Measurements from ENCODE around the gene PPA2. TPM values are rescaled to one million over a fixed set of nuclear protein-coding genes. Genes with fewer than 3 reads are reported as not detected.

PPA2 gene
- 100 to 1,000 TPM in 3 of 6 donors, 10 to 100 TPM in 3; 71.7 to 132 (median 109) TPM for polyA plus RNA-seq (ENCODE audit: low read depth in 6 of 6)

DNA sequence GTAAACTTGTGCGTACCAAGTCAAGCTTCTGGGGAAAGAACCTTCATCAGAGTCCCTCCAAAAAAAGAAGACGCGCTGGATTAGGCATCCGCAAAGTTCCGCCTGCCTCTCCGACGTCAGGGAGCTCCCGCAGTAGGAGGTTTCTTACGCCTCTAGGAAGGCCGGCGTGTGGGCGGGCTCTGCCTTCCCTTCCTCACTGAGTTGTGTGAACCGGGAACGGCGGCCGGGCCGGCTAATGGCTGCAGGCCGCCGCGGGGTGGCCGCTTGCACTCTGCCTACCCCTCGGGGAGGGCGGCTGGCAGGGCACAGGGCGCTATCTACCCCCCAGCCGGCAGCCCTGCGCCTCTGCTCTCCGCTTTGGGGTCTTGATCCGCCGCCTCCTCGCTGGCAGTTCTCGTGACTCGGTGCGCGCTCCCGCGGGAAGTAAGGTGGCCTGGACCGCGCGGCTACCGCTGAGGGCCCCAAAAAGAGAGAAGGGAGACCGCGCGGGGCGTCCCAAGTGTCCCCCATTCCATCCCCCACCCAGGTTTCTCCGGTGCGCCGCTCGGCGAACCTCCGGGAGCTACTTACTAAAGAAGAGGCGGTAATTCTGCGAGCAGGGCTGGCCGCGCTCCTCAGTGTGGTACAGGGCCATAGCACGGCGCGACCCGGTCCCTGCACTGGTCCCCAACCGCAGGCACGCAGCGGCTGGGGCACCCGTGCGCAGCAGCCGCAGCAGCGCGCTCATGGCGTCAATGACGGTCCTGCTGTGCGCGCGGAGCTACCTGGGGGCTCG lies at the start of gene PPA2:
TSS of gene PPA2 (minus strand) at position 739 of the 775 bp plus-strand sequence. CDS start at position 727, 12 bp downstream.
- peak; percentile 86 for DNase-seq
- H3K9me3 Mint-ChIP-seq, result no peaks in the 10 kb centered on the region

DNA sequence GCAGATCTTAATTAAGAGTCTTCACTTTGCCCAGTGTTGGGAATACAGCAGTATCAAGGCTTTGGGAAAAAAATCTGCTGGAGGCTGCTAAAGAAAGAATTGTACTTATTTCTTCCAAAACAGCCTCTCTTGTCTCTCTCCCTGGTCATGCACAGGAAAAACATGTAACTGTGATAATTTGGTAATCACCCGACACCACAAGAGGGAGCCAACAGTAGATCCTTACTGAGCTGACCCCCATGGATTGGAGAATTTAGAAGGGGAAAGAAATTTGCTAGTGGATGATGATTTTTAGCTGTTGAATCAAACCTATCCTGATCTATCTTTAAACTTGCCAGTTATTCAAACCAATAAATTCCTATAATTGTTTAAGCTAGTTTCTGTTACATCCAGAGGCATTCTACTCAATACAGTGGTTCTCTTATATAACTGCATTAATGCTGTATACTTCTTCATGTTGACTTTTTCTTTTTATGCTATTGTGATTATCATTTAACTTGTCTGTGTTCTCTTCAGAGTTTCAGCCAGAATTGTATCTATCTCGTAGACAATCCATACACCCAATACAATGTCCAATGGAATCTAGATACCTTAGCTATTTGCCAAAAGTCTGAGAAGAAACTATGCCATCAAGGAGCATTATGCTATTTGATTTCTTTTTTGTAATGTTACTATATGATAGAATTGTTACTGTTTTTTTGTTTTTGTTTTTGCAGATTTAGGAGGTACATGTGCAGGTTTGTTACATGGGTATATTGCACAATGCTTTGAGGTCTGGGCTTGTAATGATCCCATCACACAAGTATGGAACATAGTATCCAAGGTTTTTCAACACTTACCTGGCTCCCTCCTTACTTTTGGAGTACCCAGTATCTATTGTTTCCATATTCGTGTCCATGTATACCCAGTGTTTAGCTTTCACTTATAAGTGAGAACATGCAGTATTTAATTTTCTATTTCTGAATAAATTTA lies 47.2 kb upstream of the PPA2 start:
- peaks cover 0 to 9% (median 0%) of the 10 kb centered on the region in 7 donors for H3K9me3 Mint-ChIP-seq
- H3K27ac Mint-ChIP-seq, result no peak overlapping the region
- ATAC-seq (ENCODE audit: low read depth in 2 of 2) (peak in 1 of 2 donors; percentile 41), DNase-seq (peak; percentile 17)
- H3K36me3 Mint-ChIP-seq, result no peaks in the 10 kb centered on the region
- H3K27me3 Mint-ChIP-seq, result peaks cover 0 to 17% (median 16%) of the 10 kb centered on the region in 3 donors
- no peaks in the 10 kb centered on the region for H3K4me1 Mint-ChIP-seq
- no peak overlapping the region for H3K4me3 Mint-ChIP-seq

More for the DNA sequence above, at the start of gene PPA2:
- no peaks in the 10 kb centered on the region for H3K36me3 Mint-ChIP-seq
- peak within 1 kb of the TSS; percentile 99 to 100 (median 99) for H3K27ac Mint-ChIP-seq
- H3K27me3 Mint-ChIP-seq, result no peaks in the 10 kb centered on the region
- peak; percentile 79 to 84 for ATAC-seq (ENCODE audit: low read depth in 2 of 2)
- peaks cover 17 to 37% (median 30%) of the 10 kb centered on the region in 3 donors for H3K4me1 Mint-ChIP-seq
- H3K4me3 Mint-ChIP-seq, result peak within 1 kb of the TSS; percentile 95 to 99 (median 99)

DNA sequence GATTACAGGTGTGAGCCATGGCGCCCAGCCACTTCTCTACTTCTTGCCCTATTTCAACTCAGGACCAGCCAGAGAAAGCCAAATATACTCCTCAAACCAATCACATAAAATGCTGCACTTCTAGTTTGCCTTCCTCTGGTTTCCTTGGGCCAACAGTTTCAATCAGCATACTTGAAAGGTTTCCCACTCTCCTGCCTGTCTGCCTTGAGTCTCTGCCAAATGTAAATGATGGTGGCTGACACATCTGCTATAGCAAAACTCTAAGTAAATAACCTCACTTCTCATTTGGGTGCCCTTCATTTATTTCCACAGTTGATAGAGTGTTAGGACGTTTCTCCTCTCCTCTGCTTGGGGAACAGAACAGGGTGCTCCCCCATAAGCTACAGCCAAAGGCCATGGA lies 36.4 kb upstream of the PPA2 start:
- no peak for DNase-seq
- peaks cover 0 to 8% (median 5%) of the 10 kb centered on the region in 3 donors for H3K4me1 Mint-ChIP-seq
- peak overlapping the region in 1 of 6 donors; percentile 72 for H3K27ac Mint-ChIP-seq
- no peaks in the 10 kb centered on the region for H3K36me3 Mint-ChIP-seq
- peaks cover 11 to 17% (median 16%) of the 10 kb centered on the region in 3 donors for H3K27me3 Mint-ChIP-seq
- H3K9me3 Mint-ChIP-seq, result peaks cover 0 to 17% (median 8%) of the 10 kb centered on the region in 7 donors
- no peak for ATAC-seq (ENCODE audit: low read depth in 2 of 2)
- H3K4me3 Mint-ChIP-seq, result no peak overlapping the region

DNA sequence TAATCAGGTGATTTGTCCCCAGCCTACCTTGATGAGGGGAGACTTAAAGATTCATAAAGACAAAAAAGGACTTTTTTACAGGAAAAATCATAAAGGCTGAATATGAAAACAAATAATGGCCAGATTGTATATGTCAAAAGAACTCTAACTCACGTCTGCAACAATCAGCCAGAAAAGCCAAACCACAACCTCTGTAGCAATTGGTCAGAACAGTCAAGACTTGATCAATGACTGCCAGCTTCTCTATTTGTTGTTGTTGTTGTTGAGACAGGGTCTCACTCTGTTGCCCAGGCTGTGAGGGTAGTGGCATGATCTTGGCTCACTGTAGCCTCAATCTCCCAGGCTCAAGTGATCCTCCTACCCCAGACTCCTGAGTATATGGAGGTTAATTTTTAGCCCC lies 35.9 kb upstream of the PPA2 start:
- Mint-ChIP-seq H3K9me3 (peaks cover 0 to 14% (median 4%) of the 10 kb centered on the region in 7 donors), H3K27ac (no peak overlapping the region), H3K4me3 (no peak overlapping the region), H3K27me3 (peaks cover 11 to 16% (median 12%) of the 10 kb centered on the region in 3 donors), H3K36me3 (no peaks in the 10 kb centered on the region), H3K4me1 (peaks cover 0 to 8% (median 5%) of the 10 kb centered on the region in 3 donors)
- DNase-seq, result no peak
- ATAC-seq (ENCODE audit: low read depth in 2 of 2), result no peak

DNA sequence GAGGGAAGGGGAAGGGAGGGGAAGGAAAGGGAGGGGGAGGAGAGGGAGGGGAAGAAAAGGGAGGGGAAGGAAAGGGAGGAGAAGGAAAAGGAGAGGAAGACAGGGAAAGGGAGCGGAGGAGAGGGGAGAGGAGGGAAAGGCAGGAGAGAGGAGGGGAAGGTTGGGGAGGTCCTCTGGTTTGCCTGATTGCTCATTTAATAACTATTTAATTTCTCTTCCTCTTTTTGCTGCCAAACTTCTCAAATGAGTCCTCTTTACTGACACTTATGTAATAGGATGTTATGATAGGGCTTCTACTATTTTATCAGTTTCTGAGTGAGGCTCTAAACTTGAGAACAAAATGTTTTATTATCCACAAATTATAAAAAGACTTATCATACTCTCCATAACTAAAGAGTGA lies 35.4 kb upstream of the PPA2 start:
- no peak overlapping the region for H3K4me3 Mint-ChIP-seq
- H3K27ac Mint-ChIP-seq, result peak overlapping the region in 1 of 6 donors; percentile 30
- no peaks in the 10 kb centered on the region for H3K36me3 Mint-ChIP-seq
- peak; percentile 71 to 73 for ATAC-seq (ENCODE audit: low read depth in 2 of 2)
- H3K27me3 Mint-ChIP-seq, result peaks cover 9 to 16% (median 10%) of the 10 kb centered on the region in 3 donors
- DNase-seq, result no peak
- H3K9me3 Mint-ChIP-seq, result peaks cover 0 to 11% (median 4%) of the 10 kb centered on the region in 7 donors
- peaks cover 0 to 8% (median 5%) of the 10 kb centered on the region in 3 donors for H3K4me1 Mint-ChIP-seq

DNA sequence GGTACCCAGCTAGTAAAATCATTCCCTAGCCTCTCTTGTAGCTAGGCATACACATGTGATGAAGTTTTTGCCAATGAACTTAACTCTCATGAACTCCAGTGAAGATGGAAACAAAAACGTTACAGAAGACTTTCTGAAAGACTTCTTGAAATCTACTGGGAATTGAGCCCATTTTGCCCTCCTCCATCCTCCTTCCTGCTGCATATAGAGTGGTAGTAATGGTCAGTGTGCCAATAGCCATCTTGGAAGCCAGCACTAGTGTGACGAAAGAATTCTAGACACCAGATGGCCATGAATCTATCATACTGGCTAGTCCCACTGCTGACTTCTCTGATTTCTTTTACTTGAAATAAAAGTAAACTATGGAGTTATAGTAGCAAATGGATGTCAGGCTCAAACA lies 30.9 kb upstream of the PPA2 start:
- Mint-ChIP-seq H3K36me3 (no peaks in the 10 kb centered on the region), H3K9me3 (no peaks in the 10 kb centered on the region), H3K27ac (no peak overlapping the region), H3K4me3 (no peak overlapping the region), H3K4me1 (peaks cover 0 to 8% (median 5%) of the 10 kb centered on the region in 3 donors), H3K27me3 (peaks cover 0 to 9% (median 8%) of the 10 kb centered on the region in 3 donors)
- no peak for ATAC-seq (ENCODE audit: low read depth in 2 of 2)
- no peak for DNase-seq

DNA sequence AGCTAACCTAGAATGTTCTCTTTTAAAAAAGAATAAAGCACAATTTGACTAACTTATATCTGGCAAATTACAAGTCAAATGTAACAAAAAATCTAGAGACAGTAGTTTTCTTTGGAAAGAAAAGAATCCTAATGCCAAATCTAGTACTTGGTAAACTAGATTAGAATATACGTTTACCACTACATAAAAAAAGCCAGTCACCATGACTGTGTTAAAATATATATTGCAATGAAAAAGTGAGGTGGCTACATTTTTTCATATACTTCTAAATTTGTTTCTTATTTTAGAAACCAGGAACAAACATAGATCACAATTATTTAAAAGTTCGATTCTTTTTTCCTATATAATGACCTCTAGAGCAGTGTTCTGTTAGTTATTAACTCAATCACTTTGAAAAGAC lies 29.6 kb upstream of the PPA2 start:
- Mint-ChIP-seq H3K27me3 (peaks cover 0 to 9% (median 0%) of the 10 kb centered on the region in 3 donors), H3K36me3 (no peaks in the 10 kb centered on the region)
- no peak for DNase-seq

DNA sequence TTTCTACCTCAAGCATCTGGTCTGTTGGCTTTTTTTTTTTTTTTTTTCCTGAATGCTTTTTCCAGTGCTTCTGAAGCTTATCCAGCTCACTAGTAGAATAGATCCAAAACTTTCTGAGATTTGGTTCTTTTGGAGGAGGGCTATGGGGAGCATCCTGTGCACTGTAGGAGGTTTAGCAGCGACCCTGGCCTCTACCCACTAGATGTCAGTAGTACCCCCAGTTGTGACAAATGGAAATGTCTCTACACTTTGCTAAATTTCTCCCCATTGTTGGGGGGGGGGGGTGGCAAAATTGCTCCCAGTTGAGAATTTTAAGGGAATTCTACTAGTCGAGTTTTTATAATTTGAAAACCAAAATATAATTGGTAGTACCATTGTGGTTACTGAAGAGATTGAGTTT lies 23.0 kb upstream of the PPA2 start:
- Mint-ChIP-seq H3K4me1 (no peaks in the 10 kb centered on the region), H3K27me3 (peaks cover 28 to 39% (median 31%) of the 10 kb centered on the region in 3 donors), H3K4me3 (no peak overlapping the region), H3K27ac (no peak overlapping the region), H3K36me3 (no peaks in the 10 kb centered on the region), H3K9me3 (peaks cover 0 to 11% (median 2%) of the 10 kb centered on the region in 7 donors)
- DNase-seq (no peak), ATAC-seq (ENCODE audit: low read depth in 2 of 2) (peak in 1 of 2 donors; percentile 35)

More for the DNA sequence above, 29.6 kb upstream of the PPA2 start:
- no peak overlapping the region for H3K27ac Mint-ChIP-seq
- no peaks in the 10 kb centered on the region for H3K4me1 Mint-ChIP-seq
- no peak for ATAC-seq (ENCODE audit: low read depth in 2 of 2)
- H3K4me3 Mint-ChIP-seq, result no peak overlapping the region
- no peaks in the 10 kb centered on the region for H3K9me3 Mint-ChIP-seq

DNA sequence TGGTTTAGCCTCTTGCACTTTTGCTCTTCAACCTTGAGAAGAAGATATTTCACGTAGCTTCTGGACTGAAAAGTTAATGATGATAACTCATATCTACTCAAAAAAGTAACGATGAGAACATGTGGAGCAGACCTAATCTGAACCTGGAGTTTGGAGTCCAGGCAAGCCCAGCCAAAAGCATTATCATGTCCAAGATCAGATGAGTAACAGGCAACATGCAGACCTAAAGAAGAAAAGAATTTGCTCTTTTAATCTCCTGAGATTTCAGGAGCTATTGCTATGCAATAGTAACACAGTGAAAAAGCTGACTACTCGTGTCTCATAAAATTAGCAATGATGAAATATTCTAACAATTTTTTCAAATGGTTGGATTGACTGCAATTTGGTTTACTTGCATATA lies 21.8 kb upstream of the PPA2 start:
- Mint-ChIP-seq H3K27ac (no peak overlapping the region), H3K4me1 (no peaks in the 10 kb centered on the region), H3K27me3 (peaks cover 28 to 33% (median 31%) of the 10 kb centered on the region in 3 donors), H3K9me3 (peaks cover 0 to 11% (median 2%) of the 10 kb centered on the region in 7 donors), H3K36me3 (no peaks in the 10 kb centered on the region), H3K4me3 (no peak overlapping the region)
- no peak for DNase-seq
- no peak for ATAC-seq (ENCODE audit: low read depth in 2 of 2)

DNA sequence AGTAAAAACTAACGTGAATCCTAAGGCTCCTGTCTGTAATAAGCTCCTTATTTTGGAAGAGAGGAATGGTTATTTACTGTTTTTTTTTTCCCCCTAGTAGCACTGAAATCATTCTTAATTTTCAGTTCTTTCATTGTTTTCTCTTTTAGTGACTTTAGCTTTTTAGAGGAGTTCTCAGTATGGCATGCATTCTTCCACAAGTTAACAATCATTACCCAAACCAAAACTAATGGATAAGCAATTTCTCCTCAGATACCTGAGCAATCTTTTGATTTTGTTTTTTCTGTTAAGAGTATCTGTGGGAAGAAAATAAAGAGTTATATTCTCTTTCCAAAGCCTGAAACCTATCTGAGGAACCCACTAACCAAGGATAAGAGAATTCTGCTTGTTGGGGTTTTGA lies 16.7 kb upstream of the PPA2 start:
- Mint-ChIP-seq H3K4me1 (no peaks in the 10 kb centered on the region), H3K27me3 (peaks cover 15 to 28% (median 27%) of the 10 kb centered on the region in 3 donors), H3K4me3 (no peak overlapping the region), H3K36me3 (no peaks in the 10 kb centered on the region), H3K9me3 (peaks cover 1 to 31% (median 13%) of the 10 kb centered on the region in 7 donors), H3K27ac (no peak overlapping the region)
- DNase-seq (no peak), ATAC-seq (ENCODE audit: low read depth in 2 of 2) (no peak)

DNA sequence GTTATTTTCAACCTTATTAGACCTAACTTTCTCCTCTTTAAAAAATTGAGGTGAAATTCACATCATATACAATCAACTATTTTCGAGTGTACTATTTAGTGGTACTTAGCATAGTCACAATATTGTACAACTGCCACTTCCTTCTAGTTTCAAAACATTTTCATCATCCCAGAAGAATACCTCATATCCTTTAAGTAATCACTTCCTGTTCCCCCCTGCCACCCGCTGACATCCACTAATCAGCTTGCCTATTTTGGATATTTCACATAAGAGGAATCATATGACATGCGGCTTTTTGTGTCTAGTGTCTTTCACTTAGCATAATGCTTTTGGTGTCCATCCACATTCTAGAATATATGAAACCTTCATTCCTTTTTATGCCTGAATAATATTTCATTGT lies 10.0 kb upstream of the PPA2 start:
- H3K4me3 Mint-ChIP-seq, result no peak overlapping the region
- peaks cover 0 to 9% (median 6%) of the 10 kb centered on the region in 3 donors for H3K27me3 Mint-ChIP-seq
- ATAC-seq (ENCODE audit: low read depth in 2 of 2) (no peak), DNase-seq (no peak)
- H3K36me3 Mint-ChIP-seq, result no peaks in the 10 kb centered on the region
- no peak overlapping the region for H3K27ac Mint-ChIP-seq
- H3K9me3 Mint-ChIP-seq, result peaks cover 2 to 10% (median 5%) of the 10 kb centered on the region in 7 donors
- no peaks in the 10 kb centered on the region for H3K4me1 Mint-ChIP-seq

DNA sequence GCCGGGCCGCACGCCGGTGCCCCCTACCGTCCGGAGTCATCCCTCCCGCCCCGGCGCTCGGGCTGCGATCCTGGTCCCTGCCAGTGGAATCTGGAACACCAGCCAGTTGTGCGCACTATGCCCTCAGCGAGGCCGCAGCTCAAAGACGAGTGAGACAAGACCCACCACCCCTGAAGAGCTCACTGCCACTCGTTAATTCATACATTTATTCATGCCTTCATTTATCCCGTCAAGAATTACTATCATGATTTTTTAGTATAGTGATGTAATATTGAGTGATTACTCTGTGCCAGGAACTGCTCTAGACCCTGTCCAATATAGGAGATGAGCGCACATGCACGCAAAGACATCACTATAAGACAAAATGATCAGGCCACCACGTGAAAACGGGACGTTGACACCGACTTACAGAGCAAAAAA lies 247 bp upstream of the PPA2 start:
- no peaks in the 10 kb centered on the region for H3K9me3 Mint-ChIP-seq
- H3K36me3 Mint-ChIP-seq, result no peaks in the 10 kb centered on the region
- H3K4me1 Mint-ChIP-seq, result peaks cover 14 to 37% (median 24%) of the 10 kb centered on the region in 3 donors
- ATAC-seq (ENCODE audit: low read depth in 2 of 2) (peak; percentile 0 to 2), DNase-seq (no peak)
- H3K27ac Mint-ChIP-seq, result peak overlapping the region; percentile 79 to 100 (median 99)
- H3K4me3 Mint-ChIP-seq, result peak overlapping the region; percentile 95 to 99 (median 99)
- H3K27me3 Mint-ChIP-seq, result no peaks in the 10 kb centered on the region

DNA sequence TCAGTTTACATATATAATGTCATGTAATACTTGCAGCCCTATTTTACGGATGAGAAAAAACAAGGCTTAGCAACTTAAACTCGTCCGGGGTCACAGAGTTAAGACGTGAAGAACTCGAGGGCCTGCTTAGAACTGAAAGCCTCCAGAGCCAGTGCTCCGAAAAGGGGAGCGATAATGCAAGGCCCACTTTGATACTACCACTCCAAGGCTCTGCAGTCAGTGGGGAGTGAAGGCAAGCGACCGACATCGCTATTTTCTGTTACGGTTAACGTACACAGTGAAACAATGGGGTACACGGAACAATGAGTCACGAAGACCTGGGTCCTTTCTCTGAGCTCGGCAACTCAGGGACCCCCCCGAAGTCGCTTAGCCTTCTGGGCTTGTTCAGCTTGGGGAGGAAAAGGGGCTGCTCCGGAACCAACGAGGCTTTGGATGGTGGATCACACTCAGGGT lies 965 bp downstream of the PPA2 start:
- ATAC-seq (ENCODE audit: low read depth in 2 of 2), result peak in 1 of 2 donors; percentile 58
- H3K9me3 Mint-ChIP-seq, result no peaks in the 10 kb centered on the region
- peaks cover 21 to 37% (median 36%) of the 10 kb centered on the region in 3 donors for H3K4me1 Mint-ChIP-seq
- peak overlapping the region; percentile 95 to 99 (median 99) for H3K4me3 Mint-ChIP-seq
- peak overlapping the region; percentile 99 to 100 (median 99) for H3K27ac Mint-ChIP-seq
- no peak for DNase-seq
- H3K27me3 Mint-ChIP-seq, result no peaks in the 10 kb centered on the region
- no peaks in the 10 kb centered on the region for H3K36me3 Mint-ChIP-seq
